Osteoblast (primary cell): Measurements from ENCODE around the gene VASN. TPM values are rescaled to one million over a fixed set of nuclear protein-coding genes. Genes with fewer than 3 reads are reported as not detected.

Experiments
- DNase-seq: peaks from one replicate; pipeline ENCODE4 v3.0.0; 2011; ENCODE audit warnings: low spot score, mixed read lengths; ENCODE audit not compliant: insufficient read length; ENCODE audit errors: missing footprints
- H2AFZ ChIP-seq: 2 replicates; pipeline ENCODE4 v1.6.0; 2011; ENCODE audit warnings: mild to moderate bottlenecking, low read length
- H3K27ac ChIP-seq: 2 replicates; pipeline ENCODE4 v1.5.1; 2011; ENCODE audit warnings: mild to moderate bottlenecking, low read depth, low read length, moderate library complexity
- H3K27me3 ChIP-seq: 2 replicates; pipeline ENCODE4 v1.6.0; 2012; ENCODE audit warnings: mild to moderate bottlenecking, control low read depth, inconsistent platforms, low read length, moderate library complexity; ENCODE audit not compliant: insufficient read depth
- H3K36me3 ChIP-seq: 2 replicates; pipeline ENCODE4 v1.5.1; 2011; ENCODE audit warnings: mild to moderate bottlenecking, low read length, control low read depth, moderate library complexity; ENCODE audit not compliant: insufficient read depth
- H3K4me1 ChIP-seq: 2 replicates; pipeline ENCODE4 v1.5.1; 2011; ENCODE audit warnings: mild to moderate bottlenecking, low read length, control low read depth, moderate library complexity; ENCODE audit not compliant: insufficient read depth
- H3K4me2 ChIP-seq: 2 replicates; pipeline ENCODE4 v1.6.0; 2011; ENCODE audit warnings: mild to moderate bottlenecking, low read length; ENCODE audit not compliant: insufficient read depth
- H3K4me3 ChIP-seq: fragments of 200-600 bp; sonication (generic); 3 replicates; pipeline ENCODE4 v1.5.1; 2012; ENCODE audit warnings: mild to moderate bottlenecking, low read length, inconsistent platforms; ENCODE audit not compliant: insufficient read depth
- H3K79me2 ChIP-seq: 2 replicates; pipeline ENCODE4 v1.6.0; 2012; ENCODE audit warnings: mild to moderate bottlenecking, low read length, control low read depth, inconsistent platforms; ENCODE audit not compliant: insufficient read depth
- H3K9me3 ChIP-seq: 2 replicates; pipeline ENCODE4 v1.5.1; 2011; ENCODE audit warnings: low read depth, low read length, control low read depth
- H4K20me1 ChIP-seq: 2 replicates; pipeline ENCODE4 v1.6.0; 2012; ENCODE audit warnings: mild to moderate bottlenecking, low read length, control low read depth; ENCODE audit not compliant: insufficient read depth
- CTCF ChIP-seq: IDR thresholded peaks from 2 replicates; pipeline ENCODE4 v1.5.1; 2011; ENCODE audit warnings: mild to moderate bottlenecking, low read depth, low read length, moderate library complexity; ENCODE audit errors: extremely low read depth
- total RNA-seq: library from RNA; depleted of rRNA; stranded (reverse); fragments of >200 nt; gene quantifications from 2 replicates; pipeline ENCODE4 v1.2.3, GENCODE V29; 2012

VASN gene
- total RNA-seq, 1 donor: 217 TPM

GRCh38 chr16:4360538-4361021 lies 11.1 kb upstream of the VASN start:
- no peaks in the 10 kb centered on the region for H3K4me1 ChIP-seq
- H2AFZ ChIP-seq: no peak overlapping the region
- H3K27ac ChIP-seq: no peak overlapping the region
- peak; percentile 87 for DNase-seq
- no peaks in the 10 kb centered on the region for H3K79me2 ChIP-seq
- H3K4me3 ChIP-seq: no peak overlapping the region
- TF ChIP-seq CTCF: no peak
- no peaks in the 10 kb centered on the region for H3K9me3 ChIP-seq
- no peak overlapping the region for H3K4me2 ChIP-seq
- no peaks in the 10 kb centered on the region for H3K27me3 ChIP-seq
- H4K20me1 ChIP-seq: no peaks in the 10 kb centered on the region
- H3K36me3 ChIP-seq: no peaks in the 10 kb centered on the region

- no peak for TF ChIP-seq CTCF
- no peaks in the 10 kb centered on the region for H3K9me3 ChIP-seq
- H3K36me3 ChIP-seq: no peaks in the 10 kb centered on the region
- H3K27me3 ChIP-seq: no peaks in the 10 kb centered on the region
- H3K79me2 ChIP-seq: no peaks in the 10 kb centered on the region
- no peak overlapping the region for H2AFZ ChIP-seq
- H3K4me2 ChIP-seq: no peak overlapping the region
- DNase-seq: peak; percentile 85
- no peaks in the 10 kb centered on the region for H3K4me1 ChIP-seq
- H4K20me1 ChIP-seq: no peaks in the 10 kb centered on the region
- H3K4me3 ChIP-seq: no peak overlapping the region
- H3K27ac ChIP-seq: no peak overlapping the region
These were observed 10.4 kb upstream of the VASN start for GRCh38 chr16:4361033-4361943.

- TF ChIP-seq CTCF: no peak
- no peaks in the 10 kb centered on the region for H3K79me2 ChIP-seq
- no peak overlapping the region for H3K4me2 ChIP-seq
- no peak overlapping the region for H3K27ac ChIP-seq
- no peaks in the 10 kb centered on the region for H3K9me3 ChIP-seq
- no peaks in the 10 kb centered on the region for H3K27me3 ChIP-seq
- no peak overlapping the region for H2AFZ ChIP-seq
- no peaks in the 10 kb centered on the region for H4K20me1 ChIP-seq
- H3K4me3 ChIP-seq: no peak overlapping the region
- no peaks in the 10 kb centered on the region for H3K4me1 ChIP-seq
- no peak for DNase-seq
- H3K36me3 ChIP-seq: no peaks in the 10 kb centered on the region
These were observed 9.7 kb upstream of the VASN start for GRCh38 chr16:4361944-4362311.

GRCh38 chr16:4362476-4363135 lies 9.0 kb upstream of the VASN start:
- Histone ChIP-seq H3K27me3 (no peaks in the 10 kb centered on the region), H4K20me1 (no peaks in the 10 kb centered on the region), H2AFZ (no peak overlapping the region), H3K79me2 (no peaks in the 10 kb centered on the region), H3K4me3 (no peak overlapping the region), H3K36me3 (no peaks in the 10 kb centered on the region), H3K4me1 (no peaks in the 10 kb centered on the region), H3K9me3 (no peaks in the 10 kb centered on the region), H3K4me2 (no peak overlapping the region), H3K27ac (no peak overlapping the region)
- DNase-seq: no peak
- no peak for TF ChIP-seq CTCF
